A549 (cell line): Measurements from ENCODE around the gene GPAT3. TPM values are rescaled to one million over a fixed set of nuclear protein-coding genes. Genes with fewer than 3 reads are reported as not detected.

Source experiments
- ATAC-seq, 2 experiments: fragments of 200-7000 bp in 1 of 2; fragments of >200 bp in 1 of 2; cut with Nextera tagmentation in 1 of 2; cut with Tn5 transposase in 1 of 2; 3 replicates each; pipeline versions ENCODE4 v1.8.0 to v1.9.1; 2018 to 2020; ENCODE audit warnings: mild to moderate bottlenecking in 1 of 2, moderate library complexity in 1 of 2
- CTCF ChIA-PET: fragments of 300-600 bp; sonication (Branson Sonifier 250); formaldehyde crosslinking; extraction: SDS; loops from one replicate; lab custom pipeline; 2021; ENCODE audit warnings: antibody characterized with exemption, inconsistent platforms; lab: Yijun Ruan, JAX
- POLR2A ChIA-PET: fragments of 350-600 bp; formaldehyde crosslinking; extraction: SDS; loops from one replicate; lab custom pipeline; 2021; ENCODE audit warnings: antibody characterized with exemption, inconsistent platforms; lab: Yijun Ruan, JAX
- DNase-seq, 2 experiments: peaks; one replicate each; pipeline versions ENCODE4 v3.0.0 to v3.0.0-alpha.2; 2011 to 2016; ENCODE audit warnings: low read depth in 1 of 2, low spot score in 1 of 2
- FAIRE-seq: peaks from 2 replicates; lab custom pipeline; 2011; peaks lifted over from hg19 to GRCh38; lab: Jason Lieb, UNC
- H3K27ac ChIP-seq, 2 experiments: fragments of >200 bp; sonication (Bioruptor Twin); formaldehyde crosslinking; 3 replicates each; pipeline ENCODE4 v1.5.1; 2016 to 2017
- H3K4me1 ChIP-seq: fragments of >200 bp; sonication (Bioruptor Twin); formaldehyde crosslinking; 3 replicates; pipeline ENCODE4 v1.6.1; 2016
- H3K4me2 ChIP-seq: fragments of >200 bp; sonication (Bioruptor Twin); formaldehyde crosslinking; 3 replicates; pipeline ENCODE4 v1.6.1; 2016
- H3K4me3 ChIP-seq: fragments of >200 bp; sonication (Bioruptor Twin); formaldehyde crosslinking; 3 replicates; pipeline ENCODE4 v1.5.1; 2016
- H3K9me3 ChIP-seq: fragments of >200 bp; sonication (Bioruptor Twin); formaldehyde crosslinking; 3 replicates; pipeline ENCODE4 v1.6.1; 2016
- ATOH8 ChIP-seq: fragments of 250-450 bp; sonication (Bioruptor Pico); IDR thresholded peaks from 2 replicates; pipeline ENCODE4 v1.5.0; 2020; ENCODE audit warnings: low read depth, mild to moderate bottlenecking, moderate library complexity
- CHD2 ChIP-seq: fragments of 150-350 bp; IDR thresholded peaks from 2 replicates; pipeline ENCODE4 v1.6.1; 2014; ENCODE audit warnings: low read length; ENCODE audit not compliant: partially characterized antibody
- EHMT2 ChIP-seq: fragments of 200-600 bp; sonication (generic); IDR thresholded peaks from 2 replicates; pipeline ENCODE4 v1.6.1; 2016; ENCODE audit warnings: antibody characterized with exemption, low read depth, mild to moderate bottlenecking, moderate library complexity
- ELK1 ChIP-seq: fragments of 150-350 bp; IDR thresholded peaks from 2 replicates; pipeline ENCODE4 v1.6.1; 2014; ENCODE audit warnings: low read depth, mild to moderate bottlenecking, low read length
- EP300 ChIP-seq, 2 experiments: fragments of >200 bp; sonication (Bioruptor Twin); formaldehyde crosslinking; IDR thresholded peaks; 2 replicates in 1 of 2; 3 replicates in 1 of 2; pipeline ENCODE4 v1.6.1; 2016 to 2017
- ESRRA ChIP-seq: fragments of 150-350 bp; IDR thresholded peaks from 2 replicates; pipeline ENCODE4 v1.6.1; 2014; ENCODE audit warnings: mild to moderate bottlenecking, low read length, borderline replicate concordance
- FOSL2 ChIP-seq, 2 experiments: fragments of 450-650 bp in 1 of 2; fragments of >200 bp in 1 of 2; sonication (Bioruptor Twin) in 1 of 2; formaldehyde crosslinking; IDR thresholded peaks; 2 replicates each; pipeline versions ENCODE4 v1.5.0 to v1.6.1; 2016 to 2020; ENCODE audit warnings: mild to moderate bottlenecking in 1 of 2, moderate library complexity in 1 of 2
- FOXS1 ChIP-seq: fragments of 250-450 bp; sonication (Bioruptor Pico); IDR thresholded peaks from 2 replicates; pipeline ENCODE4 v1.5.0; 2020; ENCODE audit warnings: mild to moderate bottlenecking, moderate library complexity
- GATA3 ChIP-seq: IDR thresholded peaks from 2 replicates; pipeline ENCODE4 v1.6.1; 2012; ENCODE audit warnings: borderline replicate concordance
- HDAC2 ChIP-seq: fragments of 200-600 bp; sonication (generic); IDR thresholded peaks from 2 replicates; pipeline ENCODE4 v1.6.1; 2016
- HOXA7 ChIP-seq: fragments of 250-450 bp; sonication (Bioruptor Pico); IDR thresholded peaks from 2 replicates; pipeline ENCODE4 v1.5.0; 2020; ENCODE audit warnings: mild to moderate bottlenecking, moderate library complexity
- HOXB13 ChIP-seq: fragments of 250-450 bp; sonication (Bioruptor Pico); IDR thresholded peaks from 2 replicates; pipeline ENCODE4 v1.5.0; 2020; ENCODE audit warnings: low read depth, mild to moderate bottlenecking, moderate library complexity
- KDM1A ChIP-seq: fragments of 200-600 bp; sonication (generic); IDR thresholded peaks from 2 replicates; pipeline ENCODE4 v1.6.1; 2016; ENCODE audit warnings: low read depth, mild to moderate bottlenecking
- MAFK ChIP-seq: fragments of 450-650 bp; IDR thresholded peaks from 2 replicates; pipeline ENCODE4 v1.6.1; 2014; ENCODE audit not compliant: partially characterized antibody
- MAX ChIP-seq: IDR thresholded peaks from 2 replicates; pipeline ENCODE4 v1.6.1; 2012
- NFE2L2 ChIP-seq: fragments of 150-350 bp; conservative IDR thresholded peaks from 2 replicates; pipeline ENCODE4 v1.6.1; 2014; ENCODE audit warnings: low read length
- NR3C1 ChIP-seq: fragments of >200 bp; sonication (Bioruptor Twin); formaldehyde crosslinking; IDR thresholded peaks from 3 replicates; pipeline ENCODE4 v1.6.1; 2017
- PBX3 ChIP-seq: IDR thresholded peaks from 2 replicates; pipeline ENCODE4 v1.6.1; 2012
- PHF8 ChIP-seq: fragments of 200-600 bp; sonication (generic); IDR thresholded peaks from 2 replicates; pipeline ENCODE4 v1.6.1; 2016; ENCODE audit warnings: low read depth, mild to moderate bottlenecking, antibody characterized with exemption, moderate library complexity, borderline replicate concordance
- POLR2A ChIP-seq: IDR thresholded peaks from 2 replicates; pipeline ENCODE4 v1.6.1; 2012; ENCODE audit warnings: mild to moderate bottlenecking, low read length
- RARB ChIP-seq: fragments of 250-450 bp; sonication (Bioruptor Pico); IDR thresholded peaks from 2 replicates; pipeline ENCODE4 v1.8.0; 2021; ENCODE audit warnings: mild to moderate bottlenecking, moderate library complexity
- RCOR1 ChIP-seq: fragments of 150-350 bp; IDR thresholded peaks from 2 replicates; pipeline ENCODE4 v1.6.1; 2014; ENCODE audit warnings: antibody characterized with exemption, low read length, low read depth
- RFX5 ChIP-seq: fragments of 450-650 bp; IDR thresholded peaks from 2 replicates; pipeline ENCODE4 v1.7.1; 2014; ENCODE audit warnings: antibody characterized with exemption, mild to moderate bottlenecking, moderate library complexity
- RNF2 ChIP-seq: fragments of 200-600 bp; sonication (generic); IDR thresholded peaks from 2 replicates; pipeline ENCODE4 v1.6.1; 2016; ENCODE audit warnings: low read depth, mild to moderate bottlenecking, antibody characterized with exemption, moderate library complexity, borderline replicate concordance
- SMC3 ChIP-seq: fragments of >200 bp; sonication (Bioruptor Twin); formaldehyde crosslinking; IDR thresholded peaks from 3 replicates; pipeline ENCODE4 v1.6.1; 2018; ENCODE audit warnings: inconsistent platforms
- ZFP36 ChIP-seq: fragments of 450-650 bp; IDR thresholded peaks from 2 replicates; pipeline ENCODE4 v1.6.1; 2014; ENCODE audit warnings: borderline replicate concordance; ENCODE audit not compliant: partially characterized antibody
- ZNF302 ChIP-seq: fragments of 250-450 bp; sonication (Bioruptor Pico); IDR thresholded peaks from 2 replicates; pipeline ENCODE4 v1.9.0; 2021; ENCODE audit warnings: inconsistent platforms, mild to moderate bottlenecking, moderate library complexity
- WGBS: methylation state at CpG from one replicate; pipeline ENCODE4 v1.1.6; 2017; ENCODE audit errors: missing lambda C conversion rate; 5-methylcytosine and 5-hydroxymethylcytosine counted together
- polyA plus RNA-seq, 4 experiments: library from polyadenylated mRNA; depleted of rRNA in 3 of 4; stranded (reverse); fragments of >200 nt; fragmentation: RNase III in 1 of 4; extraction: RNeasy Plus Mini Kit Qiagen cat#74134 plus additional on column Dnase treatment in 1 of 4; gene quantifications; 2 replicates in 3 of 4; 3 replicates in 1 of 4; pipeline ENCODE4 v1.2.3, GENCODE V29; 2011 to 2017

GPAT3 gene
- polyA plus RNA-seq, 2 of the 4 experiments (the other 2 are of a cell fraction): 12.9 to 44.9 TPM

DNA sequence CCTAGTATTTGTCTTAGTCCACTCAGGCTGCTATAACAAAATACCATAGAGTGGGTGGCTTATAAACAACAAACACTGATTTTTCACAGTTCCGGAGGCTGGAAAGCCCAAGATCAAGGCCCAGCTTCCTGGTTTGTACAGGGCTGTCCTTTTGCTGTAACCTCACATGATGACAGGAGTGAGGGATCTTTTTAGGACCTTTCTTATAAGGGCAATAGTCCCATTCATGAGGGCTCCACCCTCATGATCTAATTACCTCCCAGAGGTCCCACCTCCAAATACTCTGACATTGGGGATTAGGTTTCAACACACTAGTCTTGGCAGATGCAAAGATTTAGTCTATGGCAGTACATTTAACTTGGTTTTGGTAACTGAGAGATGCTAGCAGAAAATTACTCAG, 20.9 kb downstream of the GPAT3 start:
- FAIRE-seq (no peak), DNase-seq (no peak), ATAC-seq (no peak)
- WGBS: 82% methylated on average over 1 of the region's 1 CpG
- Histone ChIP-seq H3K4me1 (peaks cover 92% of the 10 kb centered on the region), H3K4me2 (no peak overlapping the region), H3K4me3 (no peak overlapping the region), H3K27ac (peak overlapping the region in 1 of 2 experiments; percentile 27; a peak in 2 of 6 replicates), H3K9me3 (no peaks in the 10 kb centered on the region)
- TF ChIP-seq ESRRA (no peak), NFE2L2 (no peak), PBX3 (no peak), GATA3 (no peak), HDAC2 (no peak)
- CTCF ChIA-PET: interaction anchor here (0.6 kb wide), 1 partner anchor 13 kb away, joined by 4 read pairs; no protein-coding TSS in a partner anchor
- POLR2A ChIA-PET: no interaction called here

DNA sequence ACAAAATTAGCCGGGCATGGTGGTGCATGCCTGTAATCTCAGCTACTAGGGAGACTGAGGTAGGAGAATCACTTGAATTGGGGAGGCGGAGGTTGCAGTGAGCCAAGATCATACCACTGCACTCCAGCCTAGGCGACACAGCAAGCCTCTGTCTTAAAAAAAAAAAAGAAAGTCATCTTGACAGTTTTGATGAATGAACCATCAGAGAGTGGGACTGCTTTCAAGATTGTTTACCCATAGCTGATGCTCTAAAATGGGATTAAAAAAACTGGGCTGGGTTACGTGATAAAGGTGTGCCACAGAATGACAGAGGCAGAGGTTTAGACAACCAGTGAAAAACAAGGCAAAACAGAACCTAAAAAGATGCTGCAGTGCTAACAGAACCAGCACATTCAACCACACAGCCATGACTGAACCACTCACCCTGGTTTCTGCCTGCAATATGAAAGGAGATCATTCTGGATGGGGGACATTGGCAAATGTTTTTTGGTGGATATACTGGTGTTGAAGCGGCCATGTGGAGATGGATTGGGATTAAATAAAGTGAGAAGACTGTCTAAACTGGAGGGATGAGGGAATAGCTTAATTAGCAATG, 22.2 kb downstream of the GPAT3 start:
- ATAC-seq (no peak), DNase-seq (no peak), FAIRE-seq (no peak)
- ChIA-PET CTCF (no interaction called here), POLR2A (no interaction called here)
- TF ChIP-seq ESRRA: no peak
- TF ChIP-seq NFE2L2: no peak
- TF ChIP-seq EHMT2: no peak
- no peak for TF ChIP-seq FOXS1
- TF ChIP-seq POLR2A: no peak
- no peak for TF ChIP-seq CHD2
- TF ChIP-seq RCOR1: no peak
- TF ChIP-seq HDAC2: no peak
- no peak for TF ChIP-seq SMC3
- no peak for TF ChIP-seq PHF8
- TF ChIP-seq RFX5: no peak
- no peak for TF ChIP-seq RNF2
- no peak for TF ChIP-seq EP300 (IDR thresholded peaks at IDR 0.05)
- no peak for TF ChIP-seq GATA3
- no peak for TF ChIP-seq ZFP36
- no peak for TF ChIP-seq HOXB13 (CRISPR knock-in tag)
- no peak for TF ChIP-seq NR3C1
- Histone ChIP-seq H3K4me1 (peaks cover 92% of the 10 kb centered on the region), H3K27ac (peak overlapping the region; percentile 33 to 47; a peak in 5 of 6 replicates), H3K4me2 (peak overlapping the region; percentile 4; the same call in 1 of the 3 replicates), H3K9me3 (no peaks in the 10 kb centered on the region), H3K4me3 (no peak overlapping the region)
- WGBS: 79% methylated on average over 5 of the region's 5 CpGs

DNA sequence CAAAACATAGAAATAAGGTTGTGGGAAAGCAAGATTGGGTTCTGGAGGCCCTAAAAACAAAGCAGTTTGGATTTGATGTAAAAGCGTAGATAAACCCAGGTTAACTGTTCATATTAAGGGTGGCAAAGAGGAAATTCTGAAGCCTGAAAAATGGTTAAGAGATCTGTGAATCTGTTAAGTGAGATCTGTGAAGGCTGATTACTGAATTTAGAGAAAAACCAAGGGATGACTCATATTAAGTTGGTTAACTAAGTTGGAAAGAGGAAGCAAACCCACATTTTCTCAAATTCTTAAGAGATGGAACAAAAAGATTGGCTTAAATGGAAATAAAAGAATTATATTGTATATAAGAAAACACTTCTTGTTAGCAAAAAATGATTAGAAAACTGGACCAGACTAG, 22.8 kb downstream of the GPAT3 start:
- TF ChIP-seq ELK1 (no peak), FOSL2 (IDR thresholded peaks at IDR 0.05) (no peak), FOSL2 (CRISPR knock-in tag; IDR thresholded peaks at IDR 0.05) (no peak), KDM1A (no peak), HOXA7 (no peak), HOXB13 (CRISPR knock-in tag) (no peak), ATOH8 (CRISPR knock-in tag) (no peak), ZNF302 (CRISPR knock-in tag) (no peak), HDAC2 (no peak), MAX (no peak), MAFK (no peak), ZFP36 (no peak), RARB (CRISPR knock-in tag) (no peak), RCOR1 (no peak)
- ChIA-PET CTCF (no interaction called here), POLR2A (no interaction called here)
- 95% methylated on average over 1 of the region's 1 CpG for WGBS
- peak overlapping the region; percentile 4; the same call in 1 of the 3 replicates for H3K4me2 ChIP-seq
- peak overlapping the region; percentile 37 to 47; a peak in 5 of 6 replicates for H3K27ac ChIP-seq
- DNase-seq (no peak), ATAC-seq (no peak), FAIRE-seq (no peak)
- no peak overlapping the region for H3K4me3 ChIP-seq
- peaks cover 87% of the 10 kb centered on the region for H3K4me1 ChIP-seq
- no peaks in the 10 kb centered on the region for H3K9me3 ChIP-seq
